A673 (cell line): Measurements from ENCODE around the gene ITK. TPM values are rescaled to one million over a fixed set of nuclear protein-coding genes. Genes with fewer than 3 reads are reported as not detected.

Source experiments
- BruUV-seq: library from RNA; stranded (reverse); fragments of 400-500 nt; replicated peaks from 2 replicates; lab custom pipeline; 2021; lab: Mats Ljungman, UMichigan
- CTCF ChIA-PET: fragments of 300-600 bp; sonication (Branson Sonifier 250); formaldehyde crosslinking; loops from one replicate; lab custom pipeline; 2022; ENCODE audit warnings: antibody characterized with exemption; lab: Charles Lee
- POLR2A ChIA-PET: fragments of 300-600 bp; sonication (Branson Sonifier 250); formaldehyde crosslinking; loops from one replicate; lab custom pipeline; 2022; ENCODE audit warnings: antibody characterized with exemption; ENCODE audit not compliant: low non-redundant PET; lab: Charles Lee
- DNase-seq: peaks from one replicate; pipeline ENCODE4 v3.0.0-alpha.2; 2015; ENCODE audit warnings: low spot score
- H3K27ac ChIP-seq: fragments of 200-600 bp; sonication (generic); 2 replicates; pipeline ENCODE4 v1.5.1; 2016; ENCODE audit warnings: mixed run types, low read depth, mild to moderate bottlenecking, mixed read lengths, antibody characterized with exemption, low read length; ENCODE audit not compliant: poor library complexity, severe bottlenecking
- H3K27me3 ChIP-seq: fragments of 200-600 bp; sonication (generic); replicated peaks from 2 replicates; pipeline ENCODE4 v1.6.1; 2017; ENCODE audit warnings: mixed run types, low read depth, mild to moderate bottlenecking, mixed read lengths, antibody characterized with exemption, low read length; ENCODE audit not compliant: insufficient read depth, poor library complexity
- H3K36me3 ChIP-seq: fragments of 200-600 bp; sonication (generic); 2 replicates; pipeline ENCODE4 v1.6.1; 2016; ENCODE audit warnings: mixed run types, mild to moderate bottlenecking, mixed read lengths, antibody characterized with exemption, low read length; ENCODE audit not compliant: insufficient read depth, poor library complexity, severe bottlenecking
- H3K4me1 ChIP-seq: fragments of 200-600 bp; sonication (generic); 2 replicates; pipeline ENCODE4 v1.6.1; 2017; ENCODE audit warnings: mixed run types, mild to moderate bottlenecking, mixed read lengths, antibody characterized with exemption, low read length; ENCODE audit not compliant: insufficient read depth, poor library complexity, severe bottlenecking
- H3K4me3 ChIP-seq: fragments of 200-600 bp; sonication (generic); 2 replicates; pipeline ENCODE4 v1.5.1; 2016; ENCODE audit warnings: low read depth, mixed run types, mild to moderate bottlenecking, mixed read lengths, low read length; ENCODE audit not compliant: poor library complexity, severe bottlenecking
- H3K9me3 ChIP-seq: fragments of 200-600 bp; sonication (generic); 2 replicates; pipeline ENCODE4 v1.6.1; 2016; ENCODE audit warnings: mixed run types, low read depth, mild to moderate bottlenecking, mixed read lengths, antibody characterized with exemption, low read length; ENCODE audit not compliant: poor library complexity, severe bottlenecking
- EZH2 ChIP-seq: fragments of 200-600 bp; sonication (generic); IDR thresholded peaks from 2 replicates; pipeline ENCODE4 v1.6.1; 2017; ENCODE audit warnings: borderline replicate concordance, low read depth, mild to moderate bottlenecking, mixed read lengths, antibody characterized with exemption, low read length; ENCODE audit not compliant: poor library complexity, severe bottlenecking
- intact Hi-C: fragments of 100-400 bp; cut with micrococcal nuclease; formaldehyde crosslinking; loops from one replicate; pipeline ENCODE4 v1.10.0; 2022; ENCODE audit not compliant: unreplicated experiment
- total RNA-seq: library from RNA; stranded (reverse); gene quantifications from 2 replicates; pipeline ENCODE4 v1.2.3, GENCODE V29; 2021
- TF ChIP-seq, protein P1 (sequence below): fragments of 300-800, 200-600 bp; sonication (generic); conservative IDR thresholded peaks from 2 replicates; pipeline ENCODE4 v1.5.1; 2017; ENCODE audit warnings: low read depth, mild to moderate bottlenecking, antibody characterized with exemption, low read length, moderate library complexity, mixed read lengths

ITK gene
- total RNA-seq, 1 experiment from 2014 or later, result not detected

DNA sequence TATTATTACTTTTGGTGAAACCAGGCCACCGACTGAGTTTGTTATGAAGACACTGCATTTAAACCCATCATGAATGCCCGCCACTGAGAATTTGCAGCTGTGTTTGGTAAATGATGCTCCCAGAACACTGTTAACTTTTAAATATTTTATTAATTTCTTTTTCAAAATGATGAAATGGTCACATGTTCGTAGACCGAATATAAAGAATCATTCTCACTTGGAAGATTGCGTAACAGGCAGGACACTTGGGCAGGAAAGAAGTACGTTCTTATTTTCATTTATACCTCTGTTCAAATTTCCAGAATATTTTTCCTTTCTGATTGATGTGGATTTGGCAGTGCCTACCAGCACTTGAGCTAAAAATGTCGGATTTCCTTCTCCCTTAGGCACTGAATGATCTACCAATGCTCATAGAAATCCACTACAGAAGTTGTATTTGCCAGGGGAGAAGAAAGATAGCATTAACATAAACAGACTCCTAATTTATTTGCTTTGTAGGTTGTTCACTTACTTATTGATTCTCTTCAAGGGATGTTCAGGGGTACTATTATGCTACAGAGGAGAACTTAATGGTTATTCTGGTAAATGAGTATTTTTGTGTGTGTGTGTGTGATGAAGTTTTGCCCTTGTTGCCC, 99.1 kb downstream of the ITK start:
- no peak for DNase-seq
- BruUV-seq, result no TSS peak
- no peak for TF ChIP-seq EZH2
- TF ChIP-seq, protein P1, sequence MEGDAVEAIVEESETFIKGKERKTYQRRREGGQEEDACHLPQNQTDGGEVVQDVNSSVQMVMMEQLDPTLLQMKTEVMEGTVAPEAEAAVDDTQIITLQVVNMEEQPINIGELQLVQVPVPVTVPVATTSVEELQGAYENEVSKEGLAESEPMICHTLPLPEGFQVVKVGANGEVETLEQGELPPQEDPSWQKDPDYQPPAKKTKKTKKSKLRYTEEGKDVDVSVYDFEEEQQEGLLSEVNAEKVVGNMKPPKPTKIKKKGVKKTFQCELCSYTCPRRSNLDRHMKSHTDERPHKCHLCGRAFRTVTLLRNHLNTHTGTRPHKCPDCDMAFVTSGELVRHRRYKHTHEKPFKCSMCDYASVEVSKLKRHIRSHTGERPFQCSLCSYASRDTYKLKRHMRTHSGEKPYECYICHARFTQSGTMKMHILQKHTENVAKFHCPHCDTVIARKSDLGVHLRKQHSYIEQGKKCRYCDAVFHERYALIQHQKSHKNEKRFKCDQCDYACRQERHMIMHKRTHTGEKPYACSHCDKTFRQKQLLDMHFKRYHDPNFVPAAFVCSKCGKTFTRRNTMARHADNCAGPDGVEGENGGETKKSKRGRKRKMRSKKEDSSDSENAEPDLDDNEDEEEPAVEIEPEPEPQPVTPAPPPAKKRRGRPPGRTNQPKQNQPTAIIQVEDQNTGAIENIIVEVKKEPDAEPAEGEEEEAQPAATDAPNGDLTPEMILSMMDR, result no peak
- CTCF ChIA-PET, result no interaction called here
- Histone ChIP-seq H3K27me3 (no peaks in the 10 kb centered on the region), H3K4me3 (no peak overlapping the region), H3K27ac (no peak overlapping the region), H3K4me1 (no peaks in the 10 kb centered on the region), H3K36me3 (no peaks in the 10 kb centered on the region), H3K9me3 (no peaks in the 10 kb centered on the region)
- POLR2A ChIA-PET, result no interaction called here
- intact Hi-C loops, result no loop called here

DNA sequence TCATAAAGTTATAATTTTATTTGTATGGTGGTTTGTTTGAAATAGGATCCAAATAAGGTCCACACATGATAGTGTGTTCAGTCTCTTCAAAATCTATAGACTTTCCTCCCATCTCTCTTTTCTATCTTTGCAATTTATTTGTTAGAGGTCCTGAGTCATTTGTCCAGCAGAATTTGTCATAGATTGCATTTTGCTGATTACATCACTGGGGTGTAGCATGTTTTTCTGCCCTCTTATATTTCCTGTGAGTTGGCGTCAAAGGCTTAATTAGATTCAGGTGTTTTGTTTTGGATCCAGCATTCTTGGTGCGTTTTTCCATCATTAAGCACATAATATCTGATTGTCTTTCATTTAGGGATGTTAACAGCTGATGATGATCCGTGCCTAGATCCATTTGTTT, 100.3 kb downstream of the ITK start:
- no TSS peak for BruUV-seq
- POLR2A ChIA-PET, result no interaction called here
- DNase-seq, result no peak
- Histone ChIP-seq H3K4me1 (no peaks in the 10 kb centered on the region), H3K27ac (no peak overlapping the region), H3K9me3 (no peaks in the 10 kb centered on the region), H3K27me3 (no peaks in the 10 kb centered on the region), H3K36me3 (no peaks in the 10 kb centered on the region), H3K4me3 (no peak overlapping the region)
- TF ChIP-seq, protein P1, result no peak
- TF ChIP-seq EZH2, result no peak
- CTCF ChIA-PET, result no interaction called here
- intact Hi-C loops, result no loop called here

DNA sequence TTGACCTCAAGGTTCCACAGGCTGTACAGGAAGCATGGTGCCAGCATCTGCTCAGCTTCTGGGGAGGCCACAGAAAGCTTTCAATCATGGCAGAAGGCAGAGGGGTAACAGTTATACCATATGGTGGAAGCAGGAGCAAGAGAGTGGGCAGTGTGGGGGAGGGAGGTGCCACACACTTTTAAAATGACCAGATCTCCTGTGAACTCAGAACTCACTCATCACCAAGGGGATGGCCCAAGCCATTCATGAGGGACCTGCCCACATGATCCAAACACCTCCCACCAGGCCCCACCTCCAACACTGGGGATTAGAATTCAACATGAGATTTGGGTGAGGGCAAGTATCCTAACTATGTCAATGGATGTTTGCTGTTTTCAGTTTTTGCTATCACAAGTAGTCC, 101.5 kb downstream of the ITK start:
- intact Hi-C loops, result no loop called here
- H3K9me3 ChIP-seq, result no peaks in the 10 kb centered on the region
- no peaks in the 10 kb centered on the region for H3K36me3 ChIP-seq
- no peak overlapping the region for H3K27ac ChIP-seq
- POLR2A ChIA-PET, result no interaction called here
- H3K4me1 ChIP-seq, result no peaks in the 10 kb centered on the region
- H3K27me3 ChIP-seq, result no peaks in the 10 kb centered on the region
- TF ChIP-seq, protein P1, result no peak
- no peak for TF ChIP-seq EZH2
- H3K4me3 ChIP-seq, result no peak overlapping the region
- DNase-seq, result no peak
- CTCF ChIA-PET, result no interaction called here
- no TSS peak for BruUV-seq
